Measurements from ENCODE around the gene TDP2.
"Not testable (repeated sequence)": the region's sequence is repeated elsewhere in the genome, so short reads cannot be mapped to it uniquely, and the experiment has no call there.

The TDP2 gene

GRCh38 chr6:24644377-24644776 lies 22.3 kb downstream of the TDP2 start:
- no peak for DNase-seq

GRCh38 chr6:24643920-24644319 lies 22.8 kb downstream of the TDP2 start:
- no peak for DNase-seq

GRCh38 chr6:24642061-24642460 lies 24.6 kb downstream of the TDP2 start:
- DNase-seq = no peak

GRCh38 chr6:24640631-24641030 lies 26.1 kb downstream of the TDP2 start:
- DNase-seq = not testable (repeated sequence)

GRCh38 chr6:24640166-24640565 lies 26.5 kb downstream of the TDP2 start:
- DNase-seq = no peak

- DNase-seq = no peak
These were observed 30.0 kb downstream of the TDP2 start for GRCh38 chr6:24636681-24637080.

- DNase-seq = no peak
These were observed 34.1 kb downstream of the TDP2 start for GRCh38 chr6:24632573-24632972.

- no peak for DNase-seq
These were observed 35.0 kb downstream of the TDP2 start for GRCh38 chr6:24631671-24632070.

GRCh38 chr6:24630856-24631505 lies 35.7 kb downstream of the TDP2 start:
- DNase-seq = no peak

- DNase-seq = no peak
These were observed 44.9 kb downstream of the TDP2 start for GRCh38 chr6:24621626-24622289.

- DNase-seq = no peak
These were observed 46.1 kb downstream of the TDP2 start for GRCh38 chr6:24620637-24621036.

- no peak for DNase-seq
These were observed 47.0 kb downstream of the TDP2 start for GRCh38 chr6:24619661-24620060.

- no peak for DNase-seq
These were observed 52.1 kb downstream of the TDP2 start for GRCh38 chr6:24614648-24615047.

GRCh38 chr6:24614043-24614420 lies 52.7 kb downstream of the TDP2 start:
- no peak for DNase-seq

GRCh38 chr6:24613361-24614042 lies 53.2 kb downstream of the TDP2 start:
- DNase-seq = no peak

- DNase-seq = no peak
These were observed 56.0 kb downstream of the TDP2 start for GRCh38 chr6:24610672-24611071.

- DNase-seq = no peak
These were observed 59.2 kb downstream of the TDP2 start for GRCh38 chr6:24607310-24608105.

GRCh38 chr6:24606200-24606930 lies 60.3 kb downstream of the TDP2 start:
- no peak for DNase-seq

- DNase-seq = no peak
These were observed 63.5 kb downstream of the TDP2 start for GRCh38 chr6:24603241-24603640.

GRCh38 chr6:24600903-24601302 lies 65.8 kb downstream of the TDP2 start:
- no peak for DNase-seq

Measured in GF-D8 (cell line).